Nephron (organoid): ENCODE results near the gene CETN2.

Source experiments
- H3K27ac Mint-ChIP-seq, 3 experiments: 2 replicates each; pipeline ENCODE4 v1.8.0; 2020; ENCODE audit warnings: mixed read lengths in 3 of 3, mild to moderate bottlenecking in 2 of 3, moderate library complexity in 1 of 3
- H3K27me3 Mint-ChIP-seq: 2 replicates; pipeline ENCODE4 v1.8.0; 2021; ENCODE audit warnings: low read depth, mild to moderate bottlenecking, moderate library complexity, mixed read lengths
- H3K36me3 Mint-ChIP-seq: 2 replicates; pipeline ENCODE4 v1.8.0; 2020; ENCODE audit warnings: low read depth, mixed read lengths
- H3K4me1 Mint-ChIP-seq: 2 replicates; pipeline ENCODE4 v1.8.0; 2020; ENCODE audit warnings: mixed read lengths
- H3K4me3 Mint-ChIP-seq, 3 experiments: 2 replicates each; pipeline ENCODE4 v1.8.0; 2020; ENCODE audit warnings: mild to moderate bottlenecking in 3 of 3, mixed read lengths in 3 of 3, moderate library complexity in 2 of 3
- H3K9me3 Mint-ChIP-seq: 2 replicates; pipeline ENCODE4 v1.8.0; 2020; ENCODE audit warnings: mixed read lengths
- CTCF ChIP-seq, 3 experiments: fragments of 200-600 bp; sonication (generic); IDR thresholded peaks; one replicate each; pipeline ENCODE4 v1.5.0; 2021; ENCODE audit warnings: antibody characterized with exemption in 3 of 3; ENCODE audit not compliant: unreplicated experiment in 3 of 3

CETN2 gene

GRCh38 chrX:152823657-152824056 is 6.9 kb downstream of the CETN2 start:
- H3K27ac Mint-ChIP-seq: no peak overlapping the region
- no peaks in the 10 kb centered on the region for H3K9me3 Mint-ChIP-seq
- no peaks in the 10 kb centered on the region for H3K36me3 Mint-ChIP-seq
- no peak for TF ChIP-seq CTCF (IDR thresholded peaks at IDR 0.05; ENCODE audit: unreplicated experiment in 3 of 3)
- peaks cover 3% of the 10 kb centered on the region for H3K4me1 Mint-ChIP-seq
- H3K27me3 Mint-ChIP-seq: no peaks in the 10 kb centered on the region
- H3K4me3 Mint-ChIP-seq: no peak overlapping the region

DNA sequence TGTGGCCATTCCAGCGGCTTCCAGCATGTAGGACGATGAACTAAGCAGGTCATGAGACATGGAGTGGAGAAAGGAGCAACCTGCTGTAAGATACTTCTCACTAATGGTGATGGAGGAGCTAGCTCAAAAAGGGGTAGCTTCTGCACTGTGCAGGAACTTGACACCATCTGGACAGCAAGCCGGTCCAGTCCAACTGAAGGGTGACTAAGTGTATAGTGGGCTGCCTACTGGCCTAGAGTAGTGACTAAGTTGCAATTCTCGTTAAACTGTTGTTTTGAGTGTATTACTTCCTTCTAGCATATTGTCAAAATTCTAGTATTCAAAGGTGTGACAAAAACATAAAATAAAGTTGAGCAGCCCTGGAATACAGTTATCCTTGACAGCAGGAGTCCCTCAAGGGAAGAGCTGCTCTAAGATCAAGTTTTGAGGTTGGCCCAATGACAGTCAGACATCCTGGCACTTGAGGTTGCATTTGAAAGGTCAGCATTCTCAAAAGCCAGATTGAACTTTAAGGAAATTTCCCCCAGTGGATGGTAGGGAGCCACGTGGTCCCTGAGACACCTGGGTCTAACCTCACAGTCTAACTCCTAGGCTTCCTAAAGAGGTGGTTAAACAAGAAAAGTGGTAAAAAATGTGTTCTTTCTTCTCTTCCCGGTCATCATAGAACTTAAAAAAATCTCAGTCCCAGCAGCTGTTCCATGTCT is 8.0 kb downstream of the CETN2 start:
- H3K36me3 Mint-ChIP-seq: no peaks in the 10 kb centered on the region
- H3K4me3 Mint-ChIP-seq: no peak overlapping the region
- H3K4me1 Mint-ChIP-seq: peaks cover 7% of the 10 kb centered on the region
- no peak overlapping the region for H3K27ac Mint-ChIP-seq
- TF ChIP-seq CTCF (IDR thresholded peaks at IDR 0.05; ENCODE audit: unreplicated experiment in 3 of 3): no peak
- H3K9me3 Mint-ChIP-seq: no peaks in the 10 kb centered on the region
- no peaks in the 10 kb centered on the region for H3K27me3 Mint-ChIP-seq

DNA sequence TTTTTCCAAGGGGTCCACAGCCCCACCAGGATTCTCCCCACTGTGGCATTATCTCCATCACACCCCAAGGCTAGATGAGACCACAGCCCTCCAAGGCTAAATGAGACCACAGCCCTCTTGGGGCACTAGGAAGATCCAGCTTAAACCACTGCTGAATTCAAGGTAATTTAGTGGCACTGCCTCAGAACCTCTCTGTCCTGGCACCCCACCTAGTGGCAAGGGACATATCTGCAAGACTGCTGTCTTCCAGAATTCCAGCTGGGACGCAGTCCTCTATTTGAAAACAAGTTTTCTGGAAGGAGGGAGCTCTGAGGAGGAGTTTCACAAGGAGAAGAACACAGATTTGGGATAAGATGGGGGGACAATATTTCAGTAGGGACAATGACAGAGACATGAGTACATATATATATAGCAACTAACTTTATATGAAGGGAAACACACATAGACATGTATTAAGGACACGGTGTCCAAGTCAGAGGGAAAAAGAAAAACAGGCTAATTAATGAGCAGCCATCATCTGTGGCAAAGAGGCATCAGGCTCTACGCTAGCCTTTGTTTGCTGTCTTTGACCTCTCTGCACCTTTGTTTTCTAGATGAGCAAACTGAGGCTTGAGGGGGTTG is 9.3 kb downstream of the CETN2 start:
- Mint-ChIP-seq H3K27me3 (no peaks in the 10 kb centered on the region), H3K9me3 (no peaks in the 10 kb centered on the region), H3K4me1 (peaks cover 7% of the 10 kb centered on the region), H3K27ac (no peak overlapping the region), H3K4me3 (no peak overlapping the region), H3K36me3 (no peaks in the 10 kb centered on the region)
- TF ChIP-seq CTCF (IDR thresholded peaks at IDR 0.05; ENCODE audit: unreplicated experiment in 3 of 3): peak; percentile 18 to 33 (median 22)

- Mint-ChIP-seq H3K4me1 (peaks cover 7% of the 10 kb centered on the region), H3K27ac (no peak overlapping the region), H3K27me3 (no peaks in the 10 kb centered on the region), H3K36me3 (no peaks in the 10 kb centered on the region), H3K4me3 (no peak overlapping the region), H3K9me3 (no peaks in the 10 kb centered on the region)
- TF ChIP-seq CTCF (IDR thresholded peaks at IDR 0.05; ENCODE audit: unreplicated experiment in 3 of 3): no peak
These were observed 10.8 kb downstream of the CETN2 start for GRCh38 chrX:152819732-152820131.

DNA sequence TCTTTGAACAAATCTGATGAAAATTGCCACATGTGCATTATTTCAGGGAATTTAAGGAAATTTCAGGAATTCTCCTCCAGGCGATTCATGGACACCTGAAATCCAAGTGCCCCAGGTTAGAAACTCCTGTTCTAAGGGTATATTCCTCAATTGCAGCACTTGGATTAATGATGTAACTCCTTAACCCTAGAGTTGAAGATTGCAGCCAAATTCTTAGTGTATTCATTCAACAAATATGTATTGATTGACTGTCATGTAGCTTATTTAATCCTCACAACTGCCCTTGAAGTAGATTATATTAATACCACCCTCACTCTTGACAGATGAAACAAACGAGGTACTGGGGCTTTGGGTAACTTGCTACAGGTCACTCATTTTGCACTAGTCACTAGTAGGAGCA is 11.3 kb downstream of the CETN2 start:
- H3K9me3 Mint-ChIP-seq: no peaks in the 10 kb centered on the region
- H3K27me3 Mint-ChIP-seq: no peaks in the 10 kb centered on the region
- H3K4me1 Mint-ChIP-seq: peaks cover 7% of the 10 kb centered on the region
- no peak overlapping the region for H3K27ac Mint-ChIP-seq
- TF ChIP-seq CTCF (IDR thresholded peaks at IDR 0.05; ENCODE audit: unreplicated experiment in 3 of 3): no peak
- no peak overlapping the region for H3K4me3 Mint-ChIP-seq
- H3K36me3 Mint-ChIP-seq: no peaks in the 10 kb centered on the region

GRCh38 chrX:152818356-152818755 is 12.2 kb downstream of the CETN2 start:
- Mint-ChIP-seq H3K9me3 (no peaks in the 10 kb centered on the region), H3K27ac (peak overlapping the region in 2 of 3 experiments; percentile 14 to 35), H3K4me3 (no peak overlapping the region), H3K27me3 (no peaks in the 10 kb centered on the region), H3K36me3 (no peaks in the 10 kb centered on the region), H3K4me1 (peaks cover 7% of the 10 kb centered on the region)
- TF ChIP-seq CTCF (IDR thresholded peaks at IDR 0.05; ENCODE audit: unreplicated experiment in 3 of 3): no peak
